GM13977 (cell line): ENCODE results near the gene PGAP1.
A peak's percentile ranks its signal among the peaks of the same experiment; 100 is the strongest.

Experiments
- DNase-seq: peaks from one replicate; pipeline ENCODE4 v3.0.0; 2012; ENCODE audit warnings: low spot score
- in situ Hi-C: fragments of 300-500 bp; cut with MboI; formaldehyde crosslinking; loops from one replicate; pipeline ENCODE4 v1.12.0; 2022; ENCODE audit warnings: low sequenced_read_pairs, low pct_unique_long_range_greater_than_20kb, mixed read lengths, inconsistent platforms; ENCODE audit not compliant: unreplicated experiment
- TF ChIP-seq, protein P1 (sequence below): IDR thresholded peaks from 2 replicates; pipeline ENCODE4 v1.5.1; 2012; ENCODE audit warnings: mild to moderate bottlenecking, control low read depth; ENCODE audit not compliant: insufficient read depth; ENCODE audit errors: extremely low read depth, missing control alignments

The PGAP1 gene

DNA sequence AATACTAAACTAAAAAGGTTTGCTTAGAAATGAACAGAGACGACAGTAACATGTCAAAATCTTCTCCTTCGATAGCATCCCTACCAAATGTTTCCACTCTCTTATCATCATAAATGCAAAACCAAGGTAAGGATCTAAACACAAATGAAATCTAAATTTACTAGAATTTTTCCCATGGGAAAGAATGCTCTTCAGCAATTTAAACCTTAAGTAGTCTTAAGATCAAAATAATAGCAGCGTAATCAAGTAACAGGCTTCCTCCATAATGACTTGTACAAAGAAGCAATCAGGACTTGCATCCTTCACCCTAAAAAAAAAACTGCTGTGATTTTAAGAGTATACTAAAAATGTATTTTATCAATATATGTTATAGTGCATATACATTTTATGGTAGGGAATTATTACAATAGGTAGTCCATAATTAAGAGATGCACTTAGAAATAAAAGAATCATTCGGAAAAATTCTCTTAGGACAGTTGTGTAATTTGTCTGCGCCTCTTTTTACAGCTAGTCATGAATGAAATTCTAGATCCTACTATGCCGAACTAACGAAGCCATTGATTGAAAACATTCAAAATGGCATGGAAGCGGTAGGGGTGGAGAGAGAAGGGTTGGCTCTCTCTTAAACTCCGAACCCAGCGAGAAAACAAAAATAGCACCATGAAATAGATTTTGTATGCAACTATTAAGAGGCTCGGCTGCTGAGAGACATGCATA, 1.3 kb downstream of the PGAP1 start:
- DNase-seq, result no peak
- in situ Hi-C loops, result no loop called here
- TF ChIP-seq, protein P1, sequence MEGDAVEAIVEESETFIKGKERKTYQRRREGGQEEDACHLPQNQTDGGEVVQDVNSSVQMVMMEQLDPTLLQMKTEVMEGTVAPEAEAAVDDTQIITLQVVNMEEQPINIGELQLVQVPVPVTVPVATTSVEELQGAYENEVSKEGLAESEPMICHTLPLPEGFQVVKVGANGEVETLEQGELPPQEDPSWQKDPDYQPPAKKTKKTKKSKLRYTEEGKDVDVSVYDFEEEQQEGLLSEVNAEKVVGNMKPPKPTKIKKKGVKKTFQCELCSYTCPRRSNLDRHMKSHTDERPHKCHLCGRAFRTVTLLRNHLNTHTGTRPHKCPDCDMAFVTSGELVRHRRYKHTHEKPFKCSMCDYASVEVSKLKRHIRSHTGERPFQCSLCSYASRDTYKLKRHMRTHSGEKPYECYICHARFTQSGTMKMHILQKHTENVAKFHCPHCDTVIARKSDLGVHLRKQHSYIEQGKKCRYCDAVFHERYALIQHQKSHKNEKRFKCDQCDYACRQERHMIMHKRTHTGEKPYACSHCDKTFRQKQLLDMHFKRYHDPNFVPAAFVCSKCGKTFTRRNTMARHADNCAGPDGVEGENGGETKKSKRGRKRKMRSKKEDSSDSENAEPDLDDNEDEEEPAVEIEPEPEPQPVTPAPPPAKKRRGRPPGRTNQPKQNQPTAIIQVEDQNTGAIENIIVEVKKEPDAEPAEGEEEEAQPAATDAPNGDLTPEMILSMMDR, result no peak

DNA sequence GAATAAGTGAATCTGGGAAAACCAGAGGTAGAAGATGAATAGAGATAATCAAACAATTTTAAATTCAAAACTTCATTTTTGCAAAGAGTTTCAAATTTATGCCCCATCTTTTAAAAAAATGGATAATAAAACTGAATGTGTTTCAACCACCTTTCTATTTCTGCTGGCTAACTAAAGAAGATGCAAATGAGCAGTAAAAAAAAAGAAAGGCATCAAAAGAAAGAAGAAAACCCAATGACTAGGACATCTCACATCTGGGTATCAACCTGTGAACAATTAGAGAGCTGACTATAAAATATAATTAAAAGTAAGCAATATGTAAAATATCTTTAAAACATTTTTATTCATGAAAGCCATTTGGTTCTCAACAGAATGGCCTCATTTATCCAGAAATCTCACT, 2.5 kb downstream of the PGAP1 start:
- no peak for DNase-seq
- in situ Hi-C loops, result no loop called here
- TF ChIP-seq, protein P1, result no peak

DNA sequence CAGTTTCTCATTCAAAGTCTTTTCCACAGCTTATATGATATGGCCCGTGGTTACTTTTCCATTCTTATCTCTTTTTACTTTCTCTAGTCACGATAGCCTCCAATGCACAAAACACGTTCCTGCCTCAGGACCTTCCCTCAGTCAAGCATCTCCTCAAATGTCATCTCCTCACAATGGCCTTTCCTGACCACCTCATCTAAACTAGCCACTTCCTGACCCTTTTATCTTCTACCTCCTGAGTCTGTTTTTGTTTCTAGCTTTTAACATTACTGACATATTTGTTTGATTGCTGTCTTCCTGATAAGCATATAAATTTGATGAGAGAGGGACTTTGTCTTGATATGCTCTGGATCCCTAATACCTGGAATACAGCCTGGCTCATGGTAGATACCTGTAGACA, 7.6 kb downstream of the PGAP1 start:
- in situ Hi-C loops, result no loop called here
- DNase-seq, result no peak
- TF ChIP-seq, protein P1, result no peak

DNA sequence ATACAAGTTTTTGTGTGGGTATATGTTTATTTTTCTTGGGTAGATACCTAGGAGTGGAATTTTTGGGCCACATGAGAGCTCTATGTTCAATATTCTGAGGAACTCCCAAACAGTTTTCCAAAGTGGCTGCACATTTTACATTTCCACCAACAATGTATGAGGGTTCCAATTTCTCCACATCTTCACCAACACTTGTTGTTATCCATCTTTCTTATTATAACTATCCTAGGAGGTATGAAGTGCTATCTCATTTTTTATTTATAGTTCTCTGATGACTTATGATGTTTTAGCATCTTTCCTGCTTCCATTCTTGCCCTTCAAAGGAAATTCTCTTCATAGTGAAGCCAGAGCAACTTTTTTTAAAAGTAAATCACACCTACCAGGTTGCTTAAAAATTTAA, 8.7 kb downstream of the PGAP1 start:
- TF ChIP-seq, protein P1, result no peak
- in situ Hi-C loops, result no loop called here
- DNase-seq, result no peak

DNA sequence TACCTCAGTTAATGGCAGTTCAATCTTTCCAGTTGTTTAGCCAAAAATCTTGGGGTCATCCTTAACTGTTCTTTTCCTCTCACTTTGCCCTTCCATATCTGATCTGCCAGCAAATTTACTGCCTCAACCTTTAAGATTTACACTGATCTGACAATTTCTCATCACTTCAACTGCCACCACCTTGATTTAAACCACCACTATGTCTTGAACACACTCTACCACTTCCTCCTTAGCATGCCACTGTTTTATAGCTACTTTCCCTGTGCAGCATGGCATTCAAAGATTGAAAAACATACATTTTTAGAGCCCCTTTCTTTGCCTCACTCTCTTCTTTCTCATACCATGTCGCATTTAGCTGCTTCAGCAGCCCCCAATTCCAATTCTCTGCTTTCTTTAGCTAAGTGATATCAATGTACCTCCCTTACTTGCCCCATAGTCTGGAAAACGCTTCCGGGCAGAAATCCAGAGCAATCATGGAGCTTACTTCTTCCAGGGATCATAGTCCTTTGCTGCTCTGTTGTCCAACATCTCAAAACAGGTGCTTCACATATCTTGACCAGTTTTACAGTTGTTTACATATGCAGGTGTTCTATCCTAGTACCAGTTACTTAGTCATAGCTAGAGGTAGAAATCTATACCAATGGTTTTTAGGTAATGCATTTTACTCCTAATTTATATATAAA, 10.9 kb downstream of the PGAP1 start:
- in situ Hi-C loops, result no loop called here
- no peak for DNase-seq
- TF ChIP-seq, protein P1, result no peak

DNA sequence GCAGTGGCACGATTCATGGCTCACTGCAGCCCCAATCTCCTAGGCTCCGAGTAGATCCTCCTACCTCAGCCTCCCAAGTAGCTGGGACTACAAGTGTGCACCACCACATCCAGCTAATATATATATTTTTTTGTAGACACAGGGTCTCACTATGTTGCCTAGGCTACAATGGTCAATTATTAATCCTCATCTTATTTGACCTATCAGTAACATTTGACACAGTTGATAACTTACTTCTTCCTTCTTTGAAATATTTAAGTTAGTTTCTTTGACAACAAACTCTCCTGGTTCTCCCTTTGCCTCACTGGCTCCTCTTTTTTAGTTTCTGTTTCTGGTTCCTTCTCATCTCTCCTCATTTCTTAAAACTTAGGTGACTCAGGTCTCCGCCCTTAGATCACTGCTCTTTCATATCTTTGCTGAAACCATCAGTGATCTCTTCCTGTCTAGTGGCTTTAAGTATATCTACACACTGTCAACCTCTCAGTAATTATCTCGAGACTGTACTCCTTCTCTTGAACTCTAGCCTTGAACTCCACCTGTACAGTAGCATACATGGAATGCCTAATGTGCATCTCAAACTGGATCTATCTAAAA, 11.5 kb downstream of the PGAP1 start:
- DNase-seq, result peak; percentile 45
- in situ Hi-C loops, result no loop called here
- TF ChIP-seq, protein P1, result no peak
